ENCODE measurements around the gene CLCNKA. TPM values are rescaled to one million over a fixed set of nuclear protein-coding genes. Genes with fewer than 3 reads are reported as not detected.
A peak's percentile ranks its signal among the peaks of the same experiment; 100 is the strongest.

CLCNKA gene
- total RNA-seq, 1 donor from 2014 or later = 2.2 TPM

- Mint-ChIP-seq H3K4me1 (ENCODE audit: low read depth) (peaks cover 22% of the 10 kb centered on the region), H3K36me3 (ENCODE audit: insufficient read depth) (no peaks in the 10 kb centered on the region), H3K27ac (no peak overlapping the region), H3K9me3 (ENCODE audit: low read depth) (no peaks in the 10 kb centered on the region), H3K27me3 (peaks cover 16% of the 10 kb centered on the region), H3K4me3 (ENCODE audit: low read depth) (no peak overlapping the region)
- DNase-seq (ENCODE audit: low spot score, unreplicated experiment) = no peak
- no peak for TF ChIP-seq CTCF (IDR thresholded peaks at IDR 0.05; ENCODE audit: unreplicated experiment)
Measured at GRCh38 chr1:16070640-16071355, 49.0 kb downstream of the CLCNKA start.

GRCh38 chr1:16071614-16072013, 49.8 kb downstream of the CLCNKA start:
- no peak for TF ChIP-seq CTCF (IDR thresholded peaks at IDR 0.05; ENCODE audit: unreplicated experiment)
- peaks cover 19% of the 10 kb centered on the region for H3K27me3 Mint-ChIP-seq
- no peak for DNase-seq (ENCODE audit: low spot score, unreplicated experiment)
- peak overlapping the region; percentile 26 for H3K4me3 Mint-ChIP-seq (ENCODE audit: low read depth)
- no peaks in the 10 kb centered on the region for H3K9me3 Mint-ChIP-seq (ENCODE audit: low read depth)
- peaks cover 21% of the 10 kb centered on the region for H3K4me1 Mint-ChIP-seq (ENCODE audit: low read depth)
- H3K27ac Mint-ChIP-seq = no peak overlapping the region
- H3K36me3 Mint-ChIP-seq (ENCODE audit: insufficient read depth) = no peaks in the 10 kb centered on the region

GRCh38 chr1:16072095-16072494, 50.3 kb downstream of the CLCNKA start:
- no peak for DNase-seq (ENCODE audit: low spot score, unreplicated experiment)
- H3K36me3 Mint-ChIP-seq (ENCODE audit: insufficient read depth) = no peaks in the 10 kb centered on the region
- H3K4me3 Mint-ChIP-seq (ENCODE audit: low read depth) = peak overlapping the region; percentile 26
- no peak for TF ChIP-seq CTCF (IDR thresholded peaks at IDR 0.05; ENCODE audit: unreplicated experiment)
- H3K27ac Mint-ChIP-seq = no peak overlapping the region
- H3K27me3 Mint-ChIP-seq = peaks cover 19% of the 10 kb centered on the region
- H3K9me3 Mint-ChIP-seq (ENCODE audit: low read depth) = no peaks in the 10 kb centered on the region
- peaks cover 18% of the 10 kb centered on the region for H3K4me1 Mint-ChIP-seq (ENCODE audit: low read depth)

- Mint-ChIP-seq H3K4me1 (ENCODE audit: low read depth) (peaks cover 11% of the 10 kb centered on the region), H3K9me3 (ENCODE audit: low read depth) (no peaks in the 10 kb centered on the region), H3K4me3 (ENCODE audit: low read depth) (peak overlapping the region; percentile 29), H3K27me3 (peaks cover 19% of the 10 kb centered on the region), H3K36me3 (ENCODE audit: insufficient read depth) (no peaks in the 10 kb centered on the region), H3K27ac (no peak overlapping the region)
- peak; percentile 26 for TF ChIP-seq CTCF (IDR thresholded peaks at IDR 0.05; ENCODE audit: unreplicated experiment)
- no peak for DNase-seq (ENCODE audit: low spot score, unreplicated experiment)
Measured at GRCh38 chr1:16072616-16073484, 51.0 kb downstream of the CLCNKA start.

GRCh38 chr1:16073490-16074119, 51.8 kb downstream of the CLCNKA start, which contains the start of gene FAM131C:
FAM131C (minus strand) TSS chr1:16073651; CDS start chr1:16073442, 209 bp downstream.
- H3K27ac Mint-ChIP-seq = peak within 1 kb of the TSS; percentile 61
- no peaks in the 10 kb centered on the region for H3K9me3 Mint-ChIP-seq (ENCODE audit: low read depth)
- peak; percentile 42 for DNase-seq (ENCODE audit: low spot score, unreplicated experiment)
- H3K36me3 Mint-ChIP-seq (ENCODE audit: insufficient read depth) = no peaks in the 10 kb centered on the region
- TF ChIP-seq CTCF (IDR thresholded peaks at IDR 0.05; ENCODE audit: unreplicated experiment) = peak; percentile 50
- H3K27me3 Mint-ChIP-seq = peaks cover 19% of the 10 kb centered on the region
- H3K4me3 Mint-ChIP-seq (ENCODE audit: low read depth) = peak within 1 kb of the TSS; percentile 67
- H3K4me1 Mint-ChIP-seq (ENCODE audit: low read depth) = peaks cover 9% of the 10 kb centered on the region

Measured in progenitor cell of endocrine pancreas (in vitro differentiated cells).